HG02571 (cell line): ENCODE measurements around the gene OR5H6.
"Not testable (repeated sequence)": the region's sequence is repeated elsewhere in the genome, so short reads cannot be mapped to it uniquely, and the experiment has no call there.

ENCODE experiments used
- ATAC-seq: cut with Tn5 transposase; IDR thresholded peaks from one replicate; pipeline ENCODE4 v1.9.1; 2021; ENCODE audit warnings: mild to moderate bottlenecking, moderate library complexity; ENCODE audit not compliant: unreplicated experiment

The OR5H6 gene

GRCh38 chr3:98263944-98264343 lies at the start of gene OR5H6:
TSS of gene OR5H6 (plus strand) at chr3:98264244. CDS start at chr3:98264333, 89 bp downstream.
- no peak for ATAC-seq

- ATAC-seq: no peak
Observed at GRCh38 chr3:98215051-98215450, 49.0 kb upstream of the OR5H6 start.

GRCh38 chr3:98223907-98224672 lies 40.0 kb upstream of the OR5H6 start:
- ATAC-seq: no peak

GRCh38 chr3:98232489-98232888 lies 31.6 kb upstream of the OR5H6 start:
- ATAC-seq: no peak

GRCh38 chr3:98233468-98233867 lies 30.6 kb upstream of the OR5H6 start:
- ATAC-seq: no peak

- ATAC-seq: no peak
Observed at GRCh38 chr3:98240131-98240530, 23.9 kb upstream of the OR5H6 start.

GRCh38 chr3:98242155-98242554 lies 21.9 kb upstream of the OR5H6 start:
- ATAC-seq: no peak

GRCh38 chr3:98243843-98244242 lies 20.2 kb upstream of the OR5H6 start:
- no peak for ATAC-seq

- no peak for ATAC-seq
Observed at GRCh38 chr3:98246142-98246541, 17.9 kb upstream of the OR5H6 start.

GRCh38 chr3:98256026-98256425 lies 8.0 kb upstream of the OR5H6 start:
- ATAC-seq: not testable (repeated sequence)

- ATAC-seq: no peak
Observed at GRCh38 chr3:98259707-98260106, 4.3 kb upstream of the OR5H6 start.

- no peak for ATAC-seq
Observed at GRCh38 chr3:98262046-98262445, 2.0 kb upstream of the OR5H6 start.

GRCh38 chr3:98269846-98270245 lies 5.8 kb downstream of the OR5H6 start:
- ATAC-seq: no peak

GRCh38 chr3:98272126-98272525 lies 8.1 kb downstream of the OR5H6 start:
- ATAC-seq: no peak

GRCh38 chr3:98274914-98275313 lies 10.9 kb downstream of the OR5H6 start:
- no peak for ATAC-seq

- ATAC-seq: no peak
Observed at GRCh38 chr3:98282205-98282604, 18.2 kb downstream of the OR5H6 start, which contains the start of gene OR5H2. TSS of gene OR5H2 (plus strand) at chr3:98282505. CDS start at chr3:98282903, 398 bp downstream.

GRCh38 chr3:98290916-98291315 lies 26.9 kb downstream of the OR5H6 start:
- no peak for ATAC-seq

- ATAC-seq: no peak
Observed at GRCh38 chr3:98291332-98291957, 27.4 kb downstream of the OR5H6 start.
